ENCODE measurements around the gene SCARB2.
A peak's percentile ranks its signal among the peaks of the same experiment; 100 is the strongest.

SCARB2 gene

DNA sequence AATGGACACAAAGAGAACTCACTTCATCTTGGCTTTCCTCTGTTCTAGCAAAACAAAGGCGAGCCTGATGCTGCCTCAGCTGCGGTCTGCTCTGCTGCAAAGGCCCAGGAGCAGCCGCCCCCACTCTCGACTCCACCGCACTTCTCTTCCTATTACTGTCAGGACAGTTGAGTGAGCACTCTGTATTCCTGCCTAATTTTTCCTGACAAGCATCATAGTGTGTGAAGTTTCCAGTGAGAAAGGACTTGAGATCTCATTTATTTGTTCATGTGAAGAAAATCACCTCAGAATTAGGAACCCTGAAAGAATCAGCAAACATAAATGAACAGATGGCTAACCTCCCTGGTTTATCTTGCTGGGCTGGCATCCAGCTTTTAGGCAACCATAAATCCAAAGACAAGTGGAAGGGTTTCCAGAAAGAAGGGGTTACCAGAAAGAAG is 15.6 kb downstream of the SCARB2 start:
- no peak for DNase-seq

DNA sequence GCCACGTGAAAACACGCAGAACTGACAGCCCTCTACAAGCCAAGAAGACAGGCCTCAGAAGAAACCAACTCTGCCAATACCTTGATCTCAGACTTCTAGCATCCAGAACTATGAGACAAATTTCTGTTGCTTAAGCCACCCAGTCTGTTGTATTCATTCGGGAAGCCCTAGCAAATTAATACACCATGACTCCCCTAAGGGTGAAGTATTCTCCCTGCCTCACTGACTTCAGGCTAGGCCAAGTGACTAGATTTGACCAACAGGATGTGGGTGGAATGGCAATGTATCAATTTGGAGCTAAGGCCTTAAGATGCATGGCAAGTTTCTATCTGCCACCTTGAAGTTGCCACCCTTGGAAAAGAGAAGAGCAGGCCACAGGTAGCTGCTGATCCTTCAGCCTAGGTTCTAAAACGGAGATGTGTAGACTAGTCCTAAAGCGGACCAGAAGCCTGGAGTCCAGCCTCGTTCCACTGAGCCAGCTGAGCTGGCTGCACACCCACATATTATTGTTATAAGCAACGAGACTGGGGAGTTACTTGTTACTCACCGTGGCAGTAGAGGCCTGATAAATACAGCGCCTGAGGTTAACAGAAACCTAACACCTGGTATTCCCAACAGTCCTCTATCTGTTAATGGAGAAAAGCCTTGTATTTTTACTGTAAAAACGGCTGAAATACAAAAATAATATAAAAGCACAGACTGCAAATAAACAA is 16.4 kb downstream of the SCARB2 start:
- DNase-seq = no peak

- DNase-seq = no peak
These were observed 17.2 kb downstream of the SCARB2 start for GRCh38 chr4:76196376-76196775.

DNA sequence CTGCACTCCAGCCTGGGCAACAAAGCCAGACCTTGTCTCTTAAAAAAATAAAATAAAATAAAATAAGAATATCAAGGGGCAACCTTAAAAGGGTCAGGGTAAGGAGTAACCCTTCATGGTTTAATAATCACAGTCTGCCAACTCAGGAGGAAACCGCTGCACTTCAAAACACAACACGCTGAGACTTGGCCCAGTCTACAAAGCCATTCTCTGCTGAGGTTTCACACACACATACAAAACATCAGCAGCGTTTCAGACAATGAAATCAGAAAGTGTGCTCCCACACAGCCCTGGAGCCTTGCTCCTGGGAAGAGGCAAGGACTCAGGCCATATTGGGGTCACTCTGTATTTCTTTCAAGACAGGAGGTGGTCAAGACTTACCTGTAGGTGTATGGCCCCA is 18.3 kb downstream of the SCARB2 start:
- no peak for DNase-seq

- DNase-seq = no peak
These were observed 19.3 kb downstream of the SCARB2 start for GRCh38 chr4:76194325-76194724.

DNA sequence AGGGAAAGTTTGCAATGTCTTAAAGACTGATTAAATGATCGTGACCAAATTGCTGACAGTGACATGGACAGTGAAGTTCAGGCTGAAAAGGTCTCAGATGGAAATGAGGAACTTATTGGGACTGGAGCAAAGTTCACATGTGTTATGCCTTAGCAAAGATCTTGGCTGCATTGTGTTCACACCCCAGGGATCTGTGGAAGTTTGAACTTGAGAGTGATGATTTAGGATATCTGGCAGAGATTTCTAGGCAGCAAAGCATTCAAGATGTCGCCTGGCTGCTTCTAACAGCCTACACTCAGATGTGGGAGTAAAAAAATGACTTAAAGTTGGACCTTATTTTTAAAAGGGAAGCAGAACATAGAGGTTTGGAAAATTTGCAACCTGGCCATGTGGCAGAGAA is 21.4 kb downstream of the SCARB2 start:
- no peak for DNase-seq

GRCh38 chr4:76188557-76188956 is 25.1 kb downstream of the SCARB2 start:
- no peak for DNase-seq

DNA sequence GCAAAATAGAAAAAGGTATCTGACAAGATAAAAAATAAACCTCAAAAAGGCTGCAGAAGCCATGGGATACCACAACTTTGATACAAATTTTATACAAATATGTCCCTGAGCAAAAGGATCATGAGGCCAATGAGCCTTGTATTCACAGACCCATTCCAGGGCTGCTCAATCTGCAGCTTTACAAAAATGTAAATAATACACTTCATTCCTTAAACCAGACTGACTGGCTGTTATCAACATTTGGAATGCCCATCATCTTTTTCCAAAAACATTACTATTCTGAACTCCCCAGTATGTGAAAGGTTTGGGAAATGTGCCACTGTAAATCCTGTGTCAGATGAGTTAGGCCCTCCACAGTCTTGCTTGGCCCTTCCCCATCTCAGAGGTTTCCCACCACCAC is 25.5 kb downstream of the SCARB2 start:
- DNase-seq = no peak

GRCh38 chr4:76187152-76187551 is 26.5 kb downstream of the SCARB2 start:
- DNase-seq = no peak

- DNase-seq = no peak
These were observed 31.2 kb downstream of the SCARB2 start for GRCh38 chr4:76182463-76182862.

GRCh38 chr4:76179398-76180318 is 34.0 kb downstream of the SCARB2 start:
- DNase-seq = peak; percentile 81

- no peak for DNase-seq
These were observed 35.3 kb downstream of the SCARB2 start for GRCh38 chr4:76178296-76178695.

GRCh38 chr4:76177709-76178108 is 35.9 kb downstream of the SCARB2 start:
- DNase-seq = no peak

GRCh38 chr4:76175336-76175735 is 38.3 kb downstream of the SCARB2 start:
- no peak for DNase-seq

GRCh38 chr4:76174216-76174615 is 39.4 kb downstream of the SCARB2 start:
- no peak for DNase-seq

- DNase-seq = no peak
These were observed 44.9 kb downstream of the SCARB2 start for GRCh38 chr4:76168688-76169087.

GRCh38 chr4:76166480-76166879 is 47.1 kb downstream of the SCARB2 start:
- DNase-seq = no peak

DNA sequence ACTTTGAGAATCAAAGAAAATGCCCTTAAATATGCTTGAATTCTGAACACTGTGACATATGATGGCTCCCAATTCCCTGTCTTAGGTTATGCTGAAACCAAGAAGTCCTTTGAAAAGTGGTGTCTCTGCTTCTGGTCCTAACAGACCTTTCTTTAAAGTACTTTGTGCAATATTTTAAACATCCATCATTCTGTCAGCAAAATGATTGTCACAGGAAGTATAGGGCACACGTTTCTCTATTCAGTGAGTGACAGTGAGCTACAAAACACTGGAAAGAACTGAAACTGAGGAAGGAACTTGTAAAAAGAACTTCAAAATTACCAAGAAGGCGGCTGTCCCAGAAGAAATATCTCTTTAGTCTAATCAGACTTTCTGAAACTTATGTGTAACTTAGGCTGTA is 53.3 kb downstream of the SCARB2 start:
- DNase-seq = no peak

DNA sequence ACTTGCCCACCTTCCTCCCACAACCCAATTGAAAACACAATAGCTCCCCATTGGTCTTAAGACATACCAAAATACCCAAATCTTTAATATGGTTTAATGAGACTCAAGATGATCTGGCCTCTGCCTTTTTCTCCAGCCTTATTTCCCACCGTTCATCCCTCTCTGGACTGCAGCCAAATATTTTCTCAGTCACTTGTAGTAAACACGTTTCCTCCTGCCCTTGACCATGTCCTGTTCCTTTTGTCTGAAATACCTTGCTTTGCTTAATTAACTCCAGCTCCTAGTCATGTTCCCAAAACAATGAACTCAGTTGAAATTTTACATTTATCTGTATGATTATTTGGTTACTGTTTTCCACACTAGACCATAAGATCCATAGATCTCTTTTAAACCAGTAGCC is 57.0 kb downstream of the SCARB2 start:
- DNase-seq = no peak

- no peak for DNase-seq
These were observed 57.6 kb downstream of the SCARB2 start for GRCh38 chr4:76155979-76156378.

- no peak for DNase-seq
These were observed 60.3 kb downstream of the SCARB2 start for GRCh38 chr4:76153356-76153755.

- peak; percentile 96 for DNase-seq
These were observed 65.3 kb downstream of the SCARB2 start, which contains the start of gene NUP54 for GRCh38 chr4:76148142-76148865. TSS of gene NUP54 (minus strand) at chr4:76148397. CDS start at chr4:76148374, 23 bp downstream.

- peak; percentile 48 for DNase-seq
These were observed 66.0 kb downstream of the SCARB2 start for GRCh38 chr4:76147454-76148141.
